HG02798 (cell line): ENCODE data around the gene BCAM.
A peak's percentile ranks its signal among the peaks of the same experiment; 100 is the strongest.
"Not testable (repeated sequence)": the region's sequence is repeated elsewhere in the genome, so short reads cannot be mapped to it uniquely, and the experiment has no call there.

ENCODE experiments used
- ATAC-seq: cut with Tn5 transposase; IDR thresholded peaks from one replicate; pipeline ENCODE4 v1.9.1; 2021; ENCODE audit warnings: mild to moderate bottlenecking; ENCODE audit not compliant: unreplicated experiment, poor library complexity

The BCAM gene, protein sequence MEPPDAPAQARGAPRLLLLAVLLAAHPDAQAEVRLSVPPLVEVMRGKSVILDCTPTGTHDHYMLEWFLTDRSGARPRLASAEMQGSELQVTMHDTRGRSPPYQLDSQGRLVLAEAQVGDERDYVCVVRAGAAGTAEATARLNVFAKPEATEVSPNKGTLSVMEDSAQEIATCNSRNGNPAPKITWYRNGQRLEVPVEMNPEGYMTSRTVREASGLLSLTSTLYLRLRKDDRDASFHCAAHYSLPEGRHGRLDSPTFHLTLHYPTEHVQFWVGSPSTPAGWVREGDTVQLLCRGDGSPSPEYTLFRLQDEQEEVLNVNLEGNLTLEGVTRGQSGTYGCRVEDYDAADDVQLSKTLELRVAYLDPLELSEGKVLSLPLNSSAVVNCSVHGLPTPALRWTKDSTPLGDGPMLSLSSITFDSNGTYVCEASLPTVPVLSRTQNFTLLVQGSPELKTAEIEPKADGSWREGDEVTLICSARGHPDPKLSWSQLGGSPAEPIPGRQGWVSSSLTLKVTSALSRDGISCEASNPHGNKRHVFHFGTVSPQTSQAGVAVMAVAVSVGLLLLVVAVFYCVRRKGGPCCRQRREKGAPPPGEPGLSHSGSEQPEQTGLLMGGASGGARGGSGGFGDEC

DNA sequence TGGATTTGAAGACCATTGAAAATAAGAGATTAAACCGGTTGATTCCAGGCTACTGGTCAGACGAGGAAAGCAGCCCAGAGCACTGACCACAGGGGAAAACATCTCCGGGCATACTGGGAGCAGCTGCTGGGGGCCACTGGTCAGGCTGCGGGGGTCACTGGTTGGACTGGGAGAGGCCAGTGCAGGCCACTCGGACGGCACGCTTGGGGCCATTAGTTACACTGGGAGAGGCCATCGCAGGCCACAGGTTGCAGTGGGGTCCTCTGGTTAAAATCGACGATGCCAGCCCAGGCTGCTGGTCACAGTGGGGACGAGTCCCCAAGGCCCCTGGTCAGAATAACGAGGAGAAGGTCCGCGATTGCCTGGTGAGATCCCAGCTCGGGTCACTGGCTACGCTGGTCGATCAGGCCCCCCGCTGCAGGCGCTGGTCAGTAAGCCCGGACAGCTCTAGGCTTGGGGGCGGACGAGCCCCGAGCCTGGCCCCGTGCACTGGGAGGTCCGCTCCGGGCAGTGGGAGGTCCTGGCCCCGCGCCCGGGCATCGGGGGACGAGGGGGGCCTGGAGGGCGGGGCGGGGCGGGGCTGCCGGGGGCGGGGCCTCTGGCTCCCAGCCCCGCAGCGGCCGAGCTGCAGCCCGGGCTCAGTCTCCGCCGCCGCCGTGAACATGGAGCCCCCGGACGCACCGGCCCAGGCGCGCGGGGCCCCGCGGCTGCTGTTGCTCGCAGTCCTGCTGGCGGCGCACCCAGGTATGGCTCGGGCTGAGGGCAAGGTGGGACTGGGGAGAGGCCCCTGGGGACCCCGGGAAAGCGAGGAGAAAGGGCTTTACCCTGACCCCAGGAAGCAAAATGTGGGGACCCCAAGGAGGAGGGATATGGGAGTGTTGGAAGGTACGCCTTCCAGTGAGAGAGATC, at the start of gene BCAM:
Gene BCAM, plus strand, starts transcription at position 641 of the 909 bp plus-strand sequence. Its CDS starts 22 bp downstream, at position 663.
- ATAC-seq = no peak

DNA sequence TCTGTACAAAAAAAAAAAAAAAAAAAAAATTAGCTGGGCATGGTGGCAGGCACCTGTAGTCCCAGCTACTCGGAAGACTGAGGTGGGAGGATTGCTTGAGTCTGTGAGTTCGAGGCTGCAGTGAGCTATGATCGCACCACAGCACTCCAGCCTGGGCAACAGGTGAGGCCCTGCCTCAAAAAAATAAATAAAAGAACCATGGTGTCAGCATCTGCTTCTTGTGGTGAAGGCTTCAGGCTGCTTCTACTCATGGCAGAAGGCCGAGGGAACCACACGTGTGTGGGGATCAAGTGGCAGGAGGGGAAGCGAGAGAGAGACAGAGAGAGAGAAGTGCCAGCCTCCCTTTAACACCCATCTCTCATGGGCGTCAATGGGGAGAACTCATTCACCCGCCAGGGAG, 46.9 kb upstream of the BCAM start:
- ATAC-seq = no peak

DNA sequence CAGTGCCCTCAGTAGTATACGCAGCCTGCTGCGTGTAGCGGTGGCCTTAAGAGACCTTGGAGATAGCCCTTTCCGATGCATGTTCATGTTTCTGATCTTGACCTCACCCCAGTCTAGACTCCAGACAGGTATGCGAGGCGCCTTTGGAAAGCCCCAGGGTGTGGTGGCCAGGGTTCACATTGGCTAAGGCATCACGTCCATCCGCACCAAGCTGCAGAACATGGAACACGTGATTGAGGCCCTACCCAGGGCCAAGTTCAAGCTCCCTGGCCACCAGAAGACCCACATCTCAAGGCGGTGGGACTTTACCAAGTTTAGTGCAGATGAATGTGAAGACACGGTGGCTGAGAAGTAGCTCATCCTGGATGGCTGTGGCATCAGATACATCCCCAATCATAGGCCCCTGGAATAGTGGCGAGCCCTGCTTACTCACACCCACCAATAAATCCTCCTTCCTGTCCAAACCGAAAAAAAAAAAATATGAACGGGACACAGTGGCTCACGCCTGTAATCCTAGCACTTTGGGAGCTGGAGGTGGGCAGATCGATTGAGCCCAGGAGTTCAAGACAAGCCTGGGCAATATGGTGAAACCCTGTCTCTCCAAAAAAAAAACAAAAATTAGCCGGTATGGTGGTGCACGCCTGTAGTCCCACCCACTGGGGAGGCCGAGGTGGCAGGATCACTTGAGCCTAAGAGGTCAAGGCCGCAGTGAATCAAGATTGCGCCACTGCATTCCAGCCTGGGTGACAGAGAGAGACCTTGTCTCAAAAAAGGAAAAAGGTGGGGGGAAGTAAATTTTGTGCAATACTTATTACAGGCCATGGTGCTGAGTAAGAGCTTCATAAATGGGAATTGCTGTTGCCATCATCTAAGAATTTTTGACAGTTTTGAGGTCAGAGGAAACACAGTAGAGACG, 43.6 kb upstream of the BCAM start:
- no peak for ATAC-seq

DNA sequence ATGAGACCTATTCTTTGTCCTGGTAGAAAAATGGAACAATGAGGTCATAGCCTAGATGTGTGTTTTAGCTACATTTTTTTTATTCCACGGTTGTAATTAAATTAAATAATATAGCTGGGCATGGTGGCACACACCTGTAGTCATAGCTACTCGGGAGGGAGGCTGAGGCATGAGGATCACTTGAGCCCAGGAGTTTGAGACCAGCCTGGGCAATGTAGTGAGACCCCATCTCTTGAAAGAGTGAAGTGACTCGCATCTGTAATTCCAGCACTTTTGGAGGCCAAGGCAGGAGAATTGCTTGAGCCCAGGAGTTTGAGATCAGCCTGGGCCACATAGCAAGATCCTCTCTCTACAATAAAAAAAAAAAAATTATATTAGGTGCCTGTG, 43.0 kb upstream of the BCAM start:
- no peak for ATAC-seq

DNA sequence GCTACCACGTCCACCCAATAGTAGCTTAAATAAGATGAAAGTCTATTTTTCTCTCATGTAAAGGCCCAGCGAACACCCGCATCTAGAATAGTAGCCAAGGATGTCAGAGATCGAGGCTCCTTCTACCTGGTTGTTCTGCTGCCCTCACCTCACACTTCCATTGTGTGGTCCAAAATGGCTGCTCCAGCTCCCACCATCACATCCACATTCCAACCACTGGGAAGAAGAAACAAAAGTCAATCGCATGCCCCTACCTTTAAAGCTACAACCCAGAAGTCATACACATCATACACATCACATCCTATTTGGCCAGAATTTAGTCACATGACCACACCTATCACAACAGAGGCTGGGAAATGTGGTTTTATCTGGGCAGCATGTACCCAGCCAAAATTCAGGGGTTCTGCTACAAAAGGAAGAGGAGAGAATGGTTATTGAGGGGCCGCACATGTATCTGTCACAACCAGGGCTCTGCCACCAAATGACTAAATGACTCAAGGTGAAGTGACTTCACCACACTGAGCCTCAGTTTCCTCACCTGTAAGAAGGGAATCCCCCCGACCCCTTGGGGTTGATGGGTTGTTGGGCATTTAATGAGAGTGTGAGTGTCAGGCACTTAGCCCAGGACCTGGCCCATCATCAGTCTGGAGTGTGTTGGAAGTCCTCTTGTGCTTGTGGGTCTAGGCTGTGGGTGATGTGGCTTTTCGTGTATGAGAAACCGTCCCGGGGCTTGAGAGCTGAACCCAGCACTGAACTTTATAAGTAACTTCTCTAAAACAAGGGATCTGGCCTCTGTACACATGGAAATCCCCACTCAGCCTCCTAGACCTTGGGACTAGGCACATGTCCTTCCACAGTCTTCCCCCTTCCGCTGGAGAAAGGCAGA, 41.4 kb upstream of the BCAM start:
- no peak for ATAC-seq

DNA sequence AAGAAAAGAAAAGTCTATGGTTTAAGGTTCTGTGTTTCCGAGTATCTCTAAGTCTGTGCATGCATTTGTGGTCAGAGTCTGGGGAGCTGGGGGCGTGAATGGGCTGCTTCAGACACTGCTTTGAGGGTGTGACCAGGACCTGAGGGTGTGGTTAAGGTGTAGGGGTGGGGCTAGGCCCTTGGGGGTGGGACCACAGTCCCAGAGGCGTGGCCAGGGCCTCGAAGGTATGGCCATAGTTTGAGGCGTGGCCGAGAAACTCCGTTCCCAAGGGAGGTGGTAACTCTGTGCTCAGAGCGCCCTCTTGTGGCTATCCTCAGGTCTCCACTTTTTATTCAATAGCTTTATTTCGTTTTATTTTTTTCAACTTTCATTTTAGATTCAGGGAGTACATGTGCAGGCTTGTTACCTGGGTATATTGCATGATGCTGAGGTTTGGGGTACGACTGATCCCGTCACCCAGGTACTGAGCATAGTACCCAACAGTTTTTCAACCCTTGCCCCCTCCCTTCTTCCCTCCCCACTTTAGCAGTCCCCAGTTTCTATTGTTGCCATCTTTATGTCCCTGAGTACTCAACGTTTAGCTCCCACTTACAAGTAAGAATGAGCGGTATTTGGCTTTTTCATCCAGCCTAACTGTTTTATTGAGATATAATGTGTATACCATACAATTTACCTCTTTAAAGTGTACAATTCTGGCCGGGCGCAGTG, 38.2 kb upstream of the BCAM start:
- peak; percentile 98 for ATAC-seq

DNA sequence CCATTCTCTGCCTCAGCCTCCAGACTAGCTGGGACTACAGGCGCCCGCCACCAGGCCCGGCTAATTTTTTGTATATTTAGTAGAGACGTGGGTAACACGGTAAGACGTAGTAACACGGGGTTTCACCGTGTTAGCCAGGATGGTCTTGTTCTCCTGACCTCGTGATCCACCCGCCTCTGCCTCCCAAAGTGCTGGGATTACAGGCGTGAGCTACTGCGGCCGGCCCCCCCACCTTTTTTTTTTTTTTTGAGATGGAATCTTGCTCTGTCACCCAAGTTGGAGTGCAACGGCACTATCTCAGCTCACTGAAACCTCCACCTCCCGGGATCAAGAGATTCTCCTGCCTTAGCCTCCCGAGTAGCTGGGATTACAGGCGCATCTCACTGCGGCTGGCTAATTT, 36.8 kb upstream of the BCAM start:
- ATAC-seq = not testable (repeated sequence)

DNA sequence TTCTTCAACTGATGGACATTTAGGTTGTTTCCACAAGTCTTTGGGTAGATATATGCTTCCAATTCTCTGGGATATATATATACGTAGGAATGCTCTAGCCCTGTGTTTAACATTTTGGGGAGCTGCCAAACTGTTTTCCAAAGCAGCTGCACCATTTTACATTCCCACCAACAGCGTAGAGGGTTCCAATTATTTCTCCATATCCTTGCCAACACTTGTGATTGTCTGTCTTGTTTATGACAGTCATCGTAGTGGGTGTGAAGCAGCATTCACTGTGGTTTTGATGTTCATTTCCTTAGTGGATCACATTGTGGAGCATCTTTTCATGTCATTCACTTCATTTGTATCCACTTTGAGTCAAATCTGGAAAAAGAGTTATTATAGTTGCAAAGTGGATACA, 35.9 kb upstream of the BCAM start:
- no peak for ATAC-seq

DNA sequence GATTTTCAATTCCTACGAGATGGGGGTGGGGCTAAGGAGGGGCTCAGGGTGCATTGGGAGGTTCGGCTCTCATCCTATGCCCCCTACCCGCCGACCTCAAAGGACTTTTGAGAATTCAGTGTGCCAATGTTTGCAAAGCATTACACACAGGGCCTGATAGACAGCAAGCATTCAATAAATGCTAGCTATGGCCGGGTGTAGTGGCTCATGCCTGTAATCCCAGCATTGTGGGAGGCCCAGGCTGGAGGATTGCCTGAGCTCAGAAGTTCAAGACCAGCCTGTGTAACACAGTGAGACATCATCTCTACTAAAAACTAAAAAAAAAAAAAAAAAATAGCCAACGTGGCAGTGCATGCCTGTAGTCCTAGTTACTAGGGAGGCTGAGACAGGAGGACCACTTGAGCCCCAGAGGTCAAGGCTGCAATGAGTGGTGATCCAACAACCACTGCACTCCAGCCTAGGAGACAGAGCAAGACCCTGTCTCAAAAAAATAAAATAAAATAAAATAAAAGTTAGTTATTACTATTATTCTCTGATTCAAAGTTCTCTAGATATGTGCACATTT, 33.1 kb upstream of the BCAM start:
- no peak for ATAC-seq

DNA sequence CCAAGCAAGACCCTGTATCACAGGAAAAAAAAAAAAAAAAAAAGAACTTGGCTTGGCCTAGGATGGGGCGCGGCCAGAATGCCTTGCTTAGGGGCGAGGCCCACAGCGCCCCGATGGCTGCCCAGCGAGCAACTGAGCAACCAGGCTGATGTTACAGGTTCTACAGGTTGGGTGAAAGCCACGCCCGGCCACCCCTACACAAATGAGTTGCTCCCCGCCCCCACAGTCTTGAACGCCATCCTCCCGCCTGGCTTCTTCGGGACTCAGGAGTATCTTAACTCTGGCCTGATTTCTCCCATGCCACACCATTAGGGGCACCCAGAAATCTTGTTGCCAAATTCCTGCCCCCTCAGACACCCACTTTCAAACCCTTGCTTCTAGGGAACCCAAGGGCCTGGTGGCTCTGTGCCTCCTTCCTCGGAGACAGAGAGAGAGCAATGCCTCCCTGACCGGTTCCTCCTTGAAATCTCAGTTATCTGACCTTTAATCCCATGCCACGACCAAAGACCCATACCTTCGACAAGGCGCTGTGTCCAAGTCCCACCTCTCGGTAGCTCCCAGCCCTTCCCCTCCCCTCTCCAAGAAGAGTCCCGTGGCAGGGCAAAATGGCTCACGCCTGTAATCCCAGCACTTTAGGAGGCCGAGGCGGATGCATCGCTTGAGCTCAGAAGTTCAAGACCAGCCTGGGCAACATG, 32.4 kb upstream of the BCAM start:
- ATAC-seq = no peak

DNA sequence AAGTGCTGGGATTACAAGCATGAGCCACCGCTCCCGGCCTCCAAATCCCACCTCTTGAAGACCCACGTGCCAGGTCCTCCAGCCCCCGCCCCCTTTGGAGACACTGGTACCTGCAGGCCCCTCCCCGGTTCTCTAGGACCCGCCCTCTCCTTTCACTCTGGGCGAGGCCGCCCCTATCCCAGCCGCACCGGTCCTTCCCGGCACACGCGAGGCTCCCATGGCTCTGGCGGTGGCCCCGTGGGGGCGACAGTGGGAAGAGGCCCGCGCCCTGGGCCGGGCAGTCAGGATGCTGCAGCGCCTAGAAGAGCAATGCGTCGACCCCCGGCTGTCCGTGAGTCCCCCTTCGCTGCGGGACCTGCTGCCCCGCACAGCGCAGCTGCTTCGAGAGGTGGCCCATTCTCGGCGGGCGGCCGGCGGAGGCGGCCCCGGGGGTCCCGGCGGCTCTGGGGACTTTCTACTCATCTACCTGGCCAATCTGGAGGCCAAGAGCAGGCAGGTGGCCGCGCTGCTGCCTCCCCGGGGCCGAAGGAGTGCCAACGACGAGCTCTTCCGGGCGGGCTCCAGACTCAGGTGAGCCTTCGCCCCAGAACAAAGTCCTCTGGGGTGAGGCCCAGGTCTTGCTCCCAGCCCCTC, 31.1 kb upstream of the BCAM start, which contains the start of gene CBLC:
Gene CBLC, plus strand, starts transcription at position 176 of the 633 bp plus-strand sequence. Its CDS starts 42 bp downstream, at position 218.
- no peak for ATAC-seq

DNA sequence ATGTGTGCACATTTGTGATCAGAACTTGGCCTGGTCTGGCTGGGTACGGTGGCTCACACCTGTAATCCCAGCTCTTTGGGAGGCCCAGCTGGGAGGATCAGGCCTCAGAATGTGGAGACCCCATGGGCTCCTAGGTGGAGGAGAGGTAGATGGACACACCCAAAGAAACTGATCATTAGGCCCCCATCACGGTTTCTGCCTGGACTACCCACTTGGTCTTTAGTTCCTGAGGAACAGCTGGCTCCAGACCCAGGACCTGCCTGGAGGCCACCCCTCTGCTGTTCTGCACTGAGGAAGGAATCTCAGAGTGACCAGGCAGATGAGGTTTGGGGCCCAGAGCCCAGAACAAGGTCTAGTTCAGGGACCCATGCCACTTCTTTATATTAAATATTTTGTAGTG, 29.8 kb upstream of the BCAM start:
- ATAC-seq = no peak

DNA sequence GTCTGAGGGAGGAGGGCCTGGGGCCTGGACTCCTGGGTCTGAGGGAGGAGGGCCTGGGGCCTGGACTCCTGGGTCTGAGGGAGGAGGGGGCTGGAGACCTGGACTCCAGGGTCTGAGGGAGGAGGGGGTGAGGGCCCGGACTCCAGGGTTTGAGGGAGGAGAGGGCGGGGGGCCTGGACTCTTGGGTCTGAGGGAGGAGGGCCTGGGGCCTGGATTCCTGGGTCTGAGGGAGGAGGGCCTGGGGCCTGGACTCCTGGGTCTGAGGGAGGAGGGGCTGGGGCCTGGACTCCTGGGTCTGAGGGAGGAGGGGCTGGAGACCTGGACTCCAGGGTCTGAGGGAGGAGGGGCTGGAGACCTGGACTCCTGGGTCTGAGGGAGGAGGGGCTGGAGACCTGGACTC, 27.2 kb upstream of the BCAM start:
- ATAC-seq = not testable (repeated sequence)

DNA sequence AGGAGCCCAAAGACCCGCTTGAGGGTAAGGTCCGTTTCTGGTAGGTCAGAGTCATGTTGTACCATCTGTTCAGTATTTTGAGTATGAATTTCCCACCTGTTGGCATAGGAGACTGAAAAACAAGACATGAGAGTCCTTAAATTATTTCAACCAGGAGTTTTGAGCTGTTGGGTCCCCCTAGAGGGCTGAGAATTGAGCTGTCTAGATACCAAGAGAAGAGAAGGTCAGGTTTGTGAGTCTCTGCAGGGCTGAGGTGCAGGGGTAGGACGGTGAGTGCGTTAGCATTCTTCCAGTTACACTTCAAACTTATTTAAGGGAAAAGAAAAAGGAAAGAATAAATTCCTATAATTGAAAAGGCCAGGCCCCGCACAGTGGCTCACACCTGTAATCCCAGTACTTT, 26.2 kb upstream of the BCAM start:
- ATAC-seq = no peak

DNA sequence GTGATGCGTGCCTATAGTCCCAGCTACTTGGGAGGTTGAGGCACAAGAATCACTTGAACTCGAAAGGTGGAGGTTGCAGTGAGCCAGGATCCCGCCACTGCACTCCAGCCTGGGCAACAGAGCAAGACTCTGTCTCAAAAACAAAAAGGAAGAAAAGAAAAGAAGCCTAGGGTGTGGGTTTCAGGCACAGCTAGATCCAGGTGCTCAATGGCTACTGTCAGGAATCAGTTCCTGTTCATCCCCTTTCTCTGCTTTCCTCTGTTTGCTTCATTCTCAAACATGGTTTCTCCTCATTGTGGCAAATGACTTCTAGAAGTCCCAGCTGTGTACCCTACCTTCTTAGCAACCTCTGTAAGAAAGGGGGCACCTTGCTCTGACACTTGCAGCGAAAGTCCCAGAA, 25.4 kb upstream of the BCAM start:
- no peak for ATAC-seq

DNA sequence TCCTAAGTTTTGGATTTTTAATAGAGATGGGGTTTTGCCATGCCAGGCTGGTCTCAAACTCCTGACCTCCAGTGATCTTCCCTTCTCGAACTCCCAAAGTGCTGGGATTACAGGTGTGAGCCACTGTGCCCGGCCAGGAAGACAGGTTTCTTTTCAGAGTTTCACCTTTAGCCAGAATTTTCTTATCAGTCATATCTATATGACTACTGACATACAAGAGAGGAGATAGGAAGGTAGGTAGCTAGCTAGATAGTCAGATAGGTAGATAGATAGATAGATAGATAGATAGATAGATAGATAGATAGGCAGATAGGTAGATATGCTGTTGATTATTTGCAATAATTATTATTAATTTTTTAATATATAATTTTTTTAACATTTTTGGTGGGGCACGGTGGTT, 23.6 kb upstream of the BCAM start:
- ATAC-seq = no peak

DNA sequence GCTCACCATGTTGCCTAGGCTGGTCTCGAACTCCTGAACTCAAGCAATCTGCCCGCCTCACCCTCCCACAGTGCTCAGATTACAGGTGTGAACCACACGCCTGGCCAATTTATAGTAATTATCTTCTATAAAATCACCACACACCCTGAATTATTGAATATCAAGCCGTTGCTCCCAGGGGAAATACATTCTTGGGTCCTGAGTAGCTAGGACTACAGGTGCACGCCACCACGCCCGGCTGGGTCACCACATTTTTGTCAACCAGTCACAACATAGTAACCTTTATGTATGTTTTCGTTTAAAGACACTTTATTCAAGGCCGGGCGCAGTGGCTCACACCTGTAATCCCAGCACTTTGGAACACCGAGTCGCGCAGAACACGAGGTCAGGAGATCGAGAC, 22.9 kb upstream of the BCAM start:
- no peak for ATAC-seq
